IPS-18c (cell line): ENCODE results near the gene PHPT1.
"Not testable (repeated sequence)": the region's sequence is repeated elsewhere in the genome, so short reads cannot be mapped to it uniquely, and the experiment has no call there.

ENCODE experiments used
- H3K4me3 ChIP-seq: 2 replicates; pipeline ENCODE4 v1.7.0; 2013; ENCODE audit warnings: low read depth, mild to moderate bottlenecking, low read length, moderate library complexity; ENCODE audit not compliant: insufficient read depth
- H3K9me3 ChIP-seq: one replicate; pipeline ENCODE4 v1.6.1; 2013; ENCODE audit warnings: mild to moderate bottlenecking, low read length, moderate library complexity; ENCODE audit not compliant: control insufficient read depth, insufficient read depth

PHPT1 gene

DNA sequence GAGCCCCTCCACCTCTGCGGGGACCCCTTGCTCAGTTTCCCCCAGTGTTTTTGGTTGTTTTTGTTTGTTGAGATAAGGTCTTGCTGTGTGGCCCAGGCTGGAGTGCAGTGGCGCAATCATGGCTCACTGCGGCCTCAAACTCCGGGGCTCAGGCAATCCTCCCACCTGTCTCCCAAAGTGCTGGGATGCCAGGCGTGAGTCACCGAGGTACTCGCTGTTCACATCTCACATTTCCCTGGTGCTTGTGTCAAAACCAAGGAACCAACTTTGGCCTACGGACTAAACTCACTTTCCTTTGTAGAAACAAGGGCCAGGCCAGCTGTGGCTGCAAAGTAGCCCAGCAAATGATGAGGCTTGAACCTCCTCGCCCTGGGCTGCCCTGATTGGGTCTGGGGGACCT, 16.6 kb upstream of the PHPT1 start:
- Histone ChIP-seq H3K9me3 (no peaks in the 10 kb centered on the region), H3K4me3 (no peak overlapping the region)

DNA sequence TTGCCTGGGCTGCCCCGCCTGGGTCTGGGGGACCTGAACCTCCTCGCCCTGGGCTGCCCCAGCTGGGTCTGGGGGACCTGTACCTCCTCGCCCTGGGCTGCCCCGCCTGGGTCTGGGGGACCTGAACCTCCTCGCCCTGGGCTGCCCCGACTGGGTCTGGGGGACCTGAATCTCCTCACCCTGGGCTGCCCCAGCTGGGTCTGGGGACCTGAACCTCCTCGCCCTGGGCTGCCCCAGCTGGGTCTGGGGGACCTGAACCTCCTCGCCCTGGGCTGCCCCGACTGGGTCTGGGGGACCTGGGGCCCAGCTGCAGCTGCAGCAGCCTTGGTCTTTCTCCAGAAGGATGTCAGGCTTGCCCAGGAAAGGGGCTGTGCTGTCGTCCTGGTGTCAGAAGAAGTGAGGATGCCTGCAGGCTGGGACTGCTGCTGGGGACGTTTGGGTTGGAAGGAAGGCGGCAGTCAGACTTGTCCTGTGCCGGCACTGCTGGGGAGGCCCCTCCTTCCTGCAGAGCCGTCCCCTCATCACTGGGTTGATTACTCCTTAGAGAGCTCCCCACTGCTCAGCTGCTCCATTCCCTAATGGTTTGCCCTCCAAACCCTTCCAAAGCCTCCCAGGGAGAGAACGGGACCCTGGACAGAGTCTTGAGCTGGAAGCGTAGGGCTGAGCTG, 15.7 kb upstream of the PHPT1 start:
- not testable (repeated sequence) for H3K4me3 ChIP-seq, H3K9me3 ChIP-seq

DNA sequence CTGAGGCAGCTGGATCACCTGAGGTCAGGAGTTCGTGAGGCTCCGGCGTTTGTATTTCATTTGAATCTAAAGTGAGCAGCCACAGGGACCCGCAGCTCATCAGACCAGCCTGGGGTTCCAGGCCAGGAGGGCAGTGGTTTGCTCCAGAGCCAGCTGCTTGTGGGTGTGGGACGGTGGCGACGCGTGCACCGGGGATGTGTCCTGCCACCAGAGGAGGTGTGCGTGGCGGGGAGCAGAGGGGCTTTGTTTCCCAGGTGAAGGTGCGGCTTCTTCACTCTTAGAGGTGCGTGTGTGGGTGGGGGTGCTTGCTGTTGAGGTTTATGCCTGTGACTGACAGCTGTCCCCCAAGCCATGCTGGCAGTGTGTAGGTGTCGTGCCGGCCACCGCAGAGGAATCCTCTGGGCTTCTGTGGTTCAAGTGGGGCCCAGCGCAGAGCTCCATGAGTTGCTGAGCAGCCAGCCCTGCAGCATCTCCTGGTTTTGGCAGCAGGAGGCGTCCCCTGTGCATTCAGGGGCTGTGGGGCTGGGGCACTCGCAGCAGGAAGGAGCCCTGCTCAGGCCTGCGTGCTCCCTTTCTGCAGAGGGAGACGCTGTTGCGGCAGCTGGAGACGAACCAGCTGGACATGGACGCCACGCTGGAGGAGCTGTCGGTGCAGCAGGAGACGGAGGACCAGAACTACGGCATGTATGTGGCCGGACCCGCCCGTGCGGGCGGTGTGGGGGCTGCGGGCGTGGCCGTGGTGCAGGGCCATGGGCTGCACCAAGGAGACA, 13.9 kb upstream of the PHPT1 start:
- Histone ChIP-seq H3K4me3 (no peak overlapping the region), H3K9me3 (no peaks in the 10 kb centered on the region)

DNA sequence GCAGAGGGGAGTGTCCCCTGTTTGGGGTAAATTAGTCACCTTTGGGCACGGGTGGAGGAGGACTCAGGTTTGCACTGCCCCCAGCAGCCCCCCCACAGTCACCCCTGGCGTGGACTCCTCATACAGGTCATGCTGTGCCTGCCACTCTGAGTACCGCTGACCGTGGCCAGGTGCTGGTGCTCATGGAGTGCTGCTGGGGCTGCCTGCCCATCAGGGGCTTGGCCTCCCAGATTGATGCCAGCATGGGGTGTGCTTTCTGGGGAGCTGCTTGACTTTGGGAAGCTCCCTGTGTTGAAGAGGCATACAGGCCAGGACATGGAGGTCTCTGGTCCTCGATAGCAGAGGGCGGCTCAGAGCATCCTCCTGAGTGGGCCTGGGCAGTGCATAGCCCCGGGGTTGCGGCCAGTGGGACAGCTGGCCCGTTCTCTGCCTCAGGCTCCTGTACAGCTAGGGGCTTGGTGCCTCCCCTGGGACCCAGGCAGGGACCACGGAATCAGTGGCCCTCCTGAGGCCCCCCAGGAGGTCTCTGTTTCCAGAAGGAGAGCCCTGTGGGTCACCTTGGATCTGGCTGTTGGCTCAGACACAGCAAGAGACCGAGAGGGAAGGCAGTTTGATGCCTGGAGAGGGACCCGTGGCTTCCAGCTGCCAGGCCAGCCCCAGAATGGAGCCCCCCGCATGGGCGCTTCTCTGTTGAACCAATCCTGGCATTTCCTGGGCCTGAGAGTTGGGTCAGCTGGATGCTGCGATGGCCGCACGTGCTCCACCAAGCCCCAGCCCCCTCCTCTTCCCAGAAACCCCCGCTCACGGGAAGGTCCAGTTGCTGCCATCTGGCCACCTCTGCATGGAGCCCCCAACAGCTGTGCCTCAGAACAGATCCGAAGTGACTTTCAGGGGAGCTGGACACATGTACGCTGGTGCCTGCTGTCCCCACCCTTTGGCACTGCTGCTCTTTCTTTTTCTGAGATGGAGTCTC, 13.0 kb upstream of the PHPT1 start:
- no peaks in the 10 kb centered on the region for H3K9me3 ChIP-seq
- H3K4me3 ChIP-seq = no peak overlapping the region

DNA sequence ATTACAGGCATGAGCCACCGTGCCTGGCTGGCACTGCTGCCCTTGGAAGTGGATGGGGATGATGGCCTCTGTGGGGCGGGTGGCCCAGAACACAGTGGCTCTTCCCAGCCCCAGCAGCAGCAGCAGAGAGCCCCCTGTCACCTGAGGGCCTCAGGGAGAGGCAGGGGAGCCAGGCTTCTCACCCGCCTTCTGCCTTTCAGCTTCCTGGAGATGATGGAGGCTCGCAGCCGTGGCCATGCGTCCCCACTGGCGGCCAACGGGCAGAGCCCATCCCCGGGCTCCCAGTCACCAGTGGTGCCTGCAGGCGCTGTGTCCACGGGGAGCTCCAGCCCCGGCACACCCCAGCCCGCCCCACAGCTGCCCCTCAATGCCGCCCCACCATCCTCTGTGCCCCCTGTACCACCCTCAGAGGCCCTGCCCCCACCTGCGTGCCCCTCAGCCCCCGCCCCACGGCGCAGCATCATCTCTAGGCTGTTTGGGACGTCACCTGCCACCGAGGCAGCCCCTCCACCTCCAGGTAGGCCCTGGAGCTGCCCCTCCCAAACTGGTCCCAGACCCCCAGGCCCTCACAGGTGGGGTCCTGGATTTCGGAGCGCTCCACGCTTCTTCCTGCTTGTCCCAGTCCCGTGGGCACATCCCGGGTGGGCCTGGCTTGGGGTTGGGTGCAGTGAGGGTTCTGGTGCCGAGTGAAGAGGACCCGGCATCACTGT, 11.9 kb upstream of the PHPT1 start:
- H3K9me3 ChIP-seq = no peaks in the 10 kb centered on the region
- H3K4me3 ChIP-seq = no peak overlapping the region

DNA sequence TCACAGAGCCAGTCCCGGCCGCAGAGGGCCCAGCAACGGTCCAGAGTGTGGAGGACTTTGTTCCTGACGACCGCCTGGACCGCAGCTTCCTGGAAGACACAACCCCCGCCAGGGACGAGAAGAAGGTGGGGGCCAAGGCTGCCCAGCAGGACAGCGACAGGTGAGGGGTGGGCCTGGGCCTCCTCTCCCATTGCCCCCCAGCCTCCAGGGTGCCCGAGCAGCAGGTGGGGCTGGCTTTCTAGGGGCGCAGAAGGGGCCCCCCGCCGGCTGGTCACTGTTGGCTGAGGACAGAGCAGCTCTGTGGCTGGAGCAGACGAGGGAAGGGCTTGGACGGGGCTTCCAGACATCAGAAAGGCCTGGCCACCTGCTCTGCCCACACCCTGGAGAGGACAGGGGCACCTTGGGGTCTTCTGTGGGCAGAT, 11.3 kb upstream of the PHPT1 start:
- not testable (repeated sequence) for H3K9me3 ChIP-seq, H3K4me3 ChIP-seq

DNA sequence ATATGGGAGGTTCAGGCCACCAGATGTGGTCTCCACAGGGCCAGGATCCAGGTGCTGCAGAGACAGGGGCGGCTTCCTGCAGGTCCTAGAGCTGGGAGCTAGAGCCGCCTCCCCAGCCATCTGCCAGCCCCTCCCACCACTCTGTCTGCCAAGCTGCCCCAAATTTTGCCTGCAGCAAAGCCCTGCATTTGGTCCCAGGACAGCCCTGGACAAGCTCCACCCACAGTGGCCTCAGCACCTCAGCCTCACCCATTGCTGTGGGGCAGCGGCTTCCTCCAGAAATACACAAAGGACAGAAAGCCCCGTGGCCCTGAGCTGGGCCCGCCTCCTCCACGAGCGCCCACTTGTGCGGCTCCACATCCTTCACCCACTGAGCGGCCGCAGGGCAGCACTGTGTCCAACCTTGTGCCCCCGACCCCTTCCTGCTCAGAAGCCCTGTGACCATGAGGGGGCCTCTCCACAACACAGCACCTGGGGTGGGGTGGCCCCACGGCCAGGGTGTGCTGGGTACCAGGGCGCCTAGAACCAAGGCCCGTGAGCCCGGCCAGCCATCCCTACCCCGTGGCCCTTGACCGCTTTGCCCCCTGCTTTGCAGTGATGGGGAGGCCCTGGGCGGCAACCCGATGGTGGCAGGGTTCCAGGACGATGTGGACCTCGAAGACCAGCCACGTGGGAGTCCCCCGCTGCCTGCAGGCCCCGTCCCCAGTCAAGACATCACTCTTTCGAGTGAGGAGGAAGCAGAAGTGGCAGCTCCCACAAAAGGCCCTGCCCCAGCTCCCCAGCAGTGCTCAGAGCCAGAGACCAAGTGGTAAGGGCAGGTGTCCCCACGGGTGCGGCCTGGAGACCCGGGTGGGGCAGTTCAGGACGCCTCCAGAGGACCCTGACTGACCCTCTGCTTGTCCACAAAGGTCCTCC, 10.6 kb upstream of the PHPT1 start:
- H3K9me3 ChIP-seq = no peaks in the 10 kb centered on the region
- H3K4me3 ChIP-seq = no peak overlapping the region

DNA sequence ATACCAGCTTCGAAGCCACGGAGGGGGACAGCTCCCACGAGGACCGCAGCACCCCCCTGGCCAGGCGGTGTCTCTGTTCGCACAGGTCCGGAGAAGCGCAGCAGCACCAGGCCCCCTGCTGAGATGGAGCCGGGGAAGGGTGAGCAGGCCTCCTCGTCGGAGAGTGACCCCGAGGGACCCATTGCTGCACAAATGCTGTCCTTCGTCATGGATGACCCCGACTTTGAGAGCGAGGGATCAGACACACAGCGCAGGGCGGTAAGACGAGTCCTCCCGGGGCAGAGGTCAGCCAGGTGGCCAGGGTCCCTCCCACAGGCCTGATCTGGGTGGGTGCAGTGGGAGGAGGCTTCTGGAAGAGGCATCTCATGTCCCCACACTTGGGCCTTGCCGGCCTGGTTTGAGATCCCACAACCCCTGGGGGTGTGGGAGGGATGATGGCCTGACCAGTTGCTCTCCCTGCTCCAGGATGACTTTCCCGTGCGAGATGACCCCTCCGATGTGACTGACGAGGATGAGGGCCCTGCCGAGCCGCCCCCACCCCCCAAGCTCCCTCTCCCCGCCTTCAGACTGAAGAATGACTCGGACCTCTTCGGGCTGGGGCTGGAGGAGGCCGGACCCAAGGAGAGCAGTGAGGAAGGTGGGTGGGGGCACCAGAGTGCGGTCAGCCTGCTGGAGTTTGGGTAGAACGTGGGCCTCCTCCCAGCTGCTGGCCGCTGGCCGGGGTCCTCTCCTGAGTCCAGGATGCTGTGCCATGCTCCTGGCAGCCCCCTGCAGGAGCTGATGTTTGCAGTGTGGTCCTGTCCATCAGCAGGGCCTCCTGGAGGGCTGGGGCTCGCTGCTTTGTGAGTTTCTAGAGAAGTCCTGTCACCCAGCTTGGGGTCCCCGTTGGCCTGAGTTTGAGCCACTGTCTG, 9.7 kb upstream of the PHPT1 start:
- Histone ChIP-seq H3K4me3 (no peak overlapping the region), H3K9me3 (no peaks in the 10 kb centered on the region)

DNA sequence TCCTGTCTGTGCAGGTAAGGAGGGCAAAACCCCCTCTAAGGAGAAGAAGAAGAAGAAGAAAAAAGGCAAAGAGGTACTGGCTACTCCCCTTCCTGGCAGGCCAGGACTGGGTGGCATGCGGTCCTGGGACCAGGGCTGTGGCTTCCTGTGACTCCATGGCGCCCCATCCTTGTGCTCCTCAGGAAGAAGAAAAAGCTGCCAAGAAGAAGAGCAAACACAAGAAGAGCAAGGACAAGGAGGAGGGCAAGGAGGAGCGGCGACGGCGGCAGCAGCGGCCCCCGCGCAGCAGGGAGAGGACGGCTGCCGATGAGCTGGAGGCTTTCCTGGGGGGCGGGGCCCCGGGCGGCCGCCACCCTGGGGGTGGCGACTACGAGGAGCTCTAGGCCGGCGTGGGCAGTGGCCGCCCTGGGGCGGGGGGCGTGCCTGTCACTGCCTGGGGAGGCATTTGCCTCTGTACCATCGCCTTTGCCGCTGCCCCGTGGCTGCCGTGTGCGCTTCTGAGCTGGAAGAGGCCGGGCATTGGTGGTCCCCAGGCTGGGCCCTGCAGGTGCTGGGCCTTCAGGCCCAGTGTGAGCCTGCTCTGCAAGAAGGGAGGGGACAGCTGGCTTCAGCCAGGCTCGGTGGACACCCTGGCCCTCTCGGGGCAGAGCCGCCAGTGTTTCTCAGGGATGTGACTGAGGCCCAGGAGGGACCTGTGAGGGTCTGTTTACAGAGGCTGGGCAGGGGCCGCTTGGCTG, 8.9 kb upstream of the PHPT1 start:
- no peak overlapping the region for H3K4me3 ChIP-seq
- H3K9me3 ChIP-seq = peaks cover under 1% of the 10 kb centered on the region

DNA sequence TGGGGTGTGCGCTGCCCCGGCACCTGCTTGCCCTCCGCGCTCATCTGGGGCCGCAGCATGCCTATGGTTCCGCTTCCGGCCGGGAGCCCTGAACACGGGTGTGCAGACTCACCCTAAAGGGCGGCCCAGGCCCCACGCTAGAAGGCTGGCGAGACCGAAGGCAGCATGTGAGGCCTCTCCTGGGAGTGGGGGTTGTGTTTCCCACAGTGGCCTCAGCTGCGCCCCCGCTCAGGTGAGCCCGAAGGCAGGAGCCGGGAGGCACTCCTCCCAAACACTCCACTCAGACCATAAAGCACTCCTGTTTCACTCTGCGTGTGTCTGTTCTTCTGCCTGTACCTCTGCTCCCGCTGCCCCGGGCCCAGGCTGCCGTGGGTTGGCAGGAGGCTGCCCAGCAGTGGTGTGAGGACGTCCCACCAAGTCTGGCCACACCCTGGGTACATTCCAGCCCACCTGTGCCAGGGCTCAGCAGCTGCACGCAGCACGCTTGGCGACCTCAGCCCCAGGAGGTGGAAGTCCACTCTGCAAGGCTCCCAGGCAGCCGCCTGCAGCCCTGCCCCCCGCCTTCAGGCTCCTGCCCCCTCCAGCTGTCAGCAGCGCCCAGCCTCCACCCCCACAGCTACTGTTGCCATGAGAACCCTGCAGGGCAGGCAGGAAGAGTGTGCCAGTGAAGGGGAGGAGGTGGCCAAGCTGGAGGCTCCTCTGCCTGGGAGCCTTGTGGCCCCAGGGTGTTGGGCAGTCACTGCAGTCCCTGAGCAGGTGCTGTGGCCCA, 8.1 kb upstream of the PHPT1 start:
- Histone ChIP-seq H3K9me3 (peaks cover 2% of the 10 kb centered on the region), H3K4me3 (no peak overlapping the region)

DNA sequence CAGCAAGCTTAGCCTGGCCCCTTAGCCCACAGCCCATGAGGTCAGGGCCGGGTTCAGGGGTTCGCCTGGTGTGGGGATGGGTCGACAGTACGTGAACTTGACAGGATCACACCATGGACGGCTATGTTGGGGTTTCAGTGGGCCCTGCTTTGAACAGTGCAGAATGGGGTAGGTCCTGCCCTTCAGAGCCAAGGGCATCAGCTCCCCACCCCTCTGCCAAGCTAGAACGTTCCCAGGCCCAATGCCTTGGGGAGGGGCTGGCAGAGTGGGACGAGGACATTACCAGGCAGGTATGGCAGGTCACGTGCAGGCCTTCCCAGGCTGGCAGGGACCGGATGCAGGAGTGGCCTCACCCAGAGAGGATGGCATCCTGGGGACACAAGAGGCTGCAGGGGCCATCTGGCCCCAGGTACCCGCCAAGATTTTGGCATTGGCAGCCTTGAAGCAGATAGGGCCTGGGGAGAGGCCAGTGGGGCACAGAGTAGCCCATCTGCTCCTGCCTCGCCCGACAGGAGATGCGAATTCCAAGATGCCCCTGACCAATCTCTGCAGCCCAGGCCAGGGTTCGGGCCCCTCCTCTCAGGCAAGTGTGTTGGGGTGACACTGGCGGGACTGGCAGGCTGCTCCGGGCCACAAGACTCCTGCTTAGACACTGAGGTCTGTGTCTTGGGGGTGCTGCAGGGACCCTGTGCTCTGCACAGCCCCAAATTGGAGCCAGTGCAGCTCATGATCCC, 7.4 kb upstream of the PHPT1 start:
- H3K4me3 ChIP-seq, H3K9me3 ChIP-seq: not testable (repeated sequence)

DNA sequence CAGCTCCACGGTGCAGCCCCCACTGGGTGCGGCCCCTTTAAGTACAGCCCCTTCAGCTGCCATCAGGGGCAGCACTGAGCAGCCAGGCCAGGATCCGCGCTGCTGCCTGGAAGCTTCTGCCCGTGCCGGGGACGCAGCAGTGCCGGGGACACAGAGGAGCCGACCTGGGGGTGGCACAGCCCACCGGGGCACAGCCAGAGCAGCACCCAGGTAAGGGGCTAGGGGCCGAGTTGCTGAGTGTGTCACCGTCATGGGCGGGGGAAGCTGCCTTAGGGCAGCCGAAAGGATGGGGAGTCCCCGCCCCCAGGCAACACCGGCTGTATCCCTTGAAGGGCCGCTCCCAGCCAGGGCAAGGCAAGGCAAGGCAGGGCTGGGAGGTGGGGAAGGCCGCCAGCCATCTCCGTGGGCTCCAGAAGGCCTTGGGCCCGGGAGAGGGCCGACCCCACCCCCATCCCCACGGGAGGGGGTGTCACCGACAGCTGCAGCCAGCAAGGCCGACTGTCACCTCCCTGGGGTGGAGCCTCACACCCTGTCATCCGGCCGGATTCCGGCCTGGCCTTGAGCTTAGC, 6.7 kb upstream of the PHPT1 start, which contains the start of gene AJM1:
Gene AJM1, plus strand, starts transcription at position 99 of the 569 bp plus-strand sequence. CDS start 1,937 bp downstream, outside the sequence.
- H3K4me3 ChIP-seq, H3K9me3 ChIP-seq: not testable (repeated sequence)

DNA sequence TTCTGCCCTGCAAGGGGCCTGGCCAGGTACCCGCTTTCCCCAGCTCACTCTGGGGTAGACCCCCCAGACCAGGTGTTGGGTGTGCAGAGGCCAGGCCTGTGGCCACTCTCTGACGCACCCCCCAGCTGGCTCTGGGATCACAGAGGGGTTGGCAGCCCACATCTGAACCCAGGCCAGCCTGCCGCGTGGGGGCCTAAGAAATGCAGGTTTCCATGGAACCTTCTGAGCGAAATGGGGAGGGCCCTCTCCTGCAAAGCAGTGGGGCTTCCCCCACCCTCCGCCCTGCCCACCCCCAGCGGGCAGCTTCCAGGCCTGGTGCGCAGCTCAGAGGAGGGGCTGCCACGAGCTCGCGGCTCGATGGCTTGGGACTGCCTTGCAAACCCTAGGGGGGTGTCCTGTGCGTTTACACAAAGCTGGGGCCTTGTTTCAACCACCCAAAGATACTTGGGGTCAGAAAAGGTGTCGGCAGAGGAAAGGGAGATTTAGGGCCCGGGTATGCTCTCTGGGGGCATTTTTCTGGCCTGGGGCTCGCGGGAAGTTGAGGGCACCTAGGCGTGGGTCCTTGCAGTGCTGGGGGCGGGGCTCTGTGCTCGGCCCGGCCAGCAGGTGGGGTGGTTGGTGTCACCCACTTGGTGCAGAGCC, 5.9 kb upstream of the PHPT1 start:
- H3K9me3 ChIP-seq, H3K4me3 ChIP-seq: not testable (repeated sequence)
